HepG2 (cell line): Measurements from ENCODE around the gene FRMD5. TPM values are rescaled to one million over a fixed set of nuclear protein-coding genes. Genes with fewer than 3 reads are reported as not detected.
A peak's percentile ranks its signal among the peaks of the same experiment; 100 is the strongest.

ENCODE experiments used
- CC2D1A ChIP-seq: sonication (generic); formaldehyde crosslinking; IDR thresholded peaks from 2 replicates; pipeline ENCODE4 v1.8.1; 2023; ENCODE audit warnings: mild to moderate bottlenecking, missing genetic modification reagents
- ETS1 ChIP-seq: sonication (generic); formaldehyde crosslinking; IDR thresholded peaks from 2 replicates; pipeline ENCODE4 v1.4.0; 2020; ENCODE audit warnings: missing genetic modification reagents
- HDAC6 ChIP-seq: fragments of 200-600 bp; sonication (generic); IDR thresholded peaks from 2 replicates; pipeline ENCODE4 v1.7.0; 2017; ENCODE audit warnings: mild to moderate bottlenecking, antibody characterized with exemption, low read length, low read depth
- MAFG ChIP-seq: sonication (generic); formaldehyde crosslinking; IDR thresholded peaks from 2 replicates; pipeline ENCODE4 v1.5.1; 2020; ENCODE audit warnings: mild to moderate bottlenecking, missing genetic modification reagents
- MXI1 ChIP-seq: IDR thresholded peaks from 3 replicates; pipeline ENCODE4 v1.6.1; 2012; ENCODE audit warnings: low read depth, low read length, inconsistent platforms, borderline replicate concordance
- PRDM15 ChIP-seq: sonication (generic); formaldehyde crosslinking; IDR thresholded peaks from 2 replicates; pipeline ENCODE4 v1.4.0; 2020; ENCODE audit warnings: missing genetic modification reagents
- RBM39 ChIP-seq: fragments of 200-400 bp; formaldehyde crosslinking; IDR thresholded peaks from one replicate; pipeline ENCODE4 v1.6.1; 2018; ENCODE audit warnings: antibody characterized with exemption, mild to moderate bottlenecking, low read depth, low read length; ENCODE audit not compliant: poor library complexity, severe bottlenecking
- RFXANK ChIP-seq: IDR thresholded peaks from 2 replicates; pipeline ENCODE4 v1.6.1; 2016
- SNAPC4 ChIP-seq: sonication (generic); formaldehyde crosslinking; IDR thresholded peaks from 2 replicates; pipeline ENCODE4 v1.4.0; 2020; ENCODE audit warnings: mild to moderate bottlenecking, missing genetic modification reagents
- ZNF264 ChIP-seq: sonication (generic); formaldehyde crosslinking; IDR thresholded peaks from 2 replicates; pipeline ENCODE4 v1.4.0; 2020; ENCODE audit warnings: missing genetic modification reagents
- ZNF441 ChIP-seq: sonication (generic); formaldehyde crosslinking; IDR thresholded peaks from 2 replicates; pipeline ENCODE4 v1.7.0; 2021; ENCODE audit warnings: missing genetic modification reagents, borderline replicate concordance
- ZNF609 ChIP-seq: sonication (generic); formaldehyde crosslinking; IDR thresholded peaks from 2 replicates; pipeline ENCODE4 v1.4.0; 2020; ENCODE audit warnings: mild to moderate bottlenecking, missing genetic modification reagents, borderline replicate concordance
- ZNF713 ChIP-seq: sonication (generic); formaldehyde crosslinking; IDR thresholded peaks from 2 replicates; pipeline ENCODE4 v1.4.0; 2020; ENCODE audit warnings: mild to moderate bottlenecking, missing genetic modification reagents
- polyA plus RNA-seq, 8 experiments: library from polyadenylated mRNA; depleted of rRNA in 3 of 8; stranded (reverse) in 7 of 8; unstranded in 1 of 8; fragments of >200 nt; fragmentation: Illumina TruSeq in 4 of 8; extraction: Trizol in 4 of 8; gene quantifications; 2 replicates each; pipeline versions ENCODE4 v1.2.1 to v1.2.3, GENCODE V29; 2011 to 2016; ENCODE audit warnings: low read depth in 4 of 8, missing spikeins in 1 of 8, mixed read lengths in 1 of 8; ENCODE audit not compliant: insufficient read depth in 1 of 8
- total RNA-seq, 5 experiments: library from RNA; depleted of rRNA; stranded (reverse); fragments of >200 nt; fragmentation: Illumina TruSeq; extraction: Trizol; gene quantifications; 2 replicates each; pipeline ENCODE4 v1.2.3, GENCODE V29; 2016; ENCODE audit warnings: low read depth in 1 of 5

FRMD5 gene
- total and polyA plus RNA-seq, 2 of the 13 experiments (the other 11 are each of a cell fraction or from before 2014, with no cell fraction given), result 0.93 to 1.5 TPM

- TF ChIP-seq PRDM15, result no peak; the same call in 1 of the 2 replicates
- no peak for TF ChIP-seq HDAC6
- TF ChIP-seq ZNF441 (CRISPR knock-in tag), result peak; percentile 61; the same call in 1 of the 2 replicates
- TF ChIP-seq MAFG (CRISPR knock-in tag), result no peak
- TF ChIP-seq SNAPC4 (CRISPR knock-in tag), result no peak
- no peak for TF ChIP-seq ZNF713 (CRISPR knock-in tag)
- TF ChIP-seq ETS1, result no peak; the same call in 1 of the 2 replicates
- peak; percentile 46; the same call in 1 of the 2 replicates for TF ChIP-seq ZNF264 (CRISPR knock-in tag)
- no peak for TF ChIP-seq CC2D1A (CRISPR knock-in tag)
- TF ChIP-seq MXI1, result peak; percentile 45; the same call in 1 of the 3 replicates
- no peak for TF ChIP-seq RBM39
- no peak for TF ChIP-seq RFXANK
- TF ChIP-seq ZNF609 (CRISPR knock-in tag), result no peak
Measured at GRCh38 chr15:43824302-43825246, 370.5 kb downstream of the FRMD5 start, which contains the start of gene MFAP1 (continued).
